Mucosa of descending colon (tissue), 3 donors: Measurements from ENCODE around the gene TNNT1. TPM values are rescaled to one million over a fixed set of nuclear protein-coding genes. Genes with fewer than 3 reads are reported as not detected.
"Not testable (repeated sequence)": the region's sequence is repeated elsewhere in the genome, so short reads cannot be mapped to it uniquely, and the experiment has no call there.

Source experiments
- ATAC-seq: fragments of 200-7000 bp; cut with Tn5 transposase; one replicate; pipeline ENCODE4 v1.9.1; 2020; ENCODE audit warnings: mild to moderate bottlenecking, moderate library complexity
- DNase-seq, 3 donors: peaks; one replicate each; pipeline ENCODE4 v3.0.0-alpha.2; 2020
- H3K36me3 ChIP-seq: fragments of 200-600 bp; one replicate; pipeline ENCODE4 v1.8.0; 2021; ENCODE audit warnings: low read depth, mild to moderate bottlenecking
- H3K4me1 ChIP-seq: fragments of 200-600 bp; one replicate; pipeline ENCODE4 v1.8.0; 2021; ENCODE audit warnings: low read depth, mild to moderate bottlenecking
- H3K4me3 ChIP-seq: fragments of 200-600 bp; one replicate; pipeline ENCODE4 v1.8.0; 2021; ENCODE audit warnings: mild to moderate bottlenecking
- H3K9me3 ChIP-seq: fragments of 200-600 bp; one replicate; pipeline ENCODE4 v1.8.0; 2021; ENCODE audit warnings: mild to moderate bottlenecking
- intact Hi-C, 2 donors: fragments of 100-400 bp; cut with DNase I in 1 of 2; cut with micrococcal nuclease in 1 of 2; formaldehyde crosslinking; loops; one replicate each; pipeline versions ENCODE4 v1.11.0 to v1.11.1; 2022; cut with DNase I, micrococcal nuclease
- total RNA-seq, 3 donors: library from RNA; stranded (reverse); fragmentation: NEBNext Ultra II Directional in 2 of 3; extraction: Animal tissue kit (Norgen Biotek cat#: 25700) in 2 of 3; gene quantifications; one replicate each; pipeline versions ENCODE4 v1.2.1 to v1.2.4, GENCODE V29; 2021 to 2023
- TF ChIP-seq, protein P1 (sequence below): fragments of 200-600 bp; IDR thresholded peaks from one replicate; pipeline ENCODE4 v1.8.0; 2022; ENCODE audit warnings: antibody characterized with exemption, mild to moderate bottlenecking
- donor health status: DM: no; HTN: no; CAD: no; lungs with moderate emphysema.
- donor health status: DM: no; HTN: no; CAD: no.
- donor health status: DM: no; HTN: yes; CAD: no.

TNNT1 gene
- total RNA-seq, 3 donors from 2014 or later: 0.63 to 1.1 (median 0.65) TPM

DNA sequence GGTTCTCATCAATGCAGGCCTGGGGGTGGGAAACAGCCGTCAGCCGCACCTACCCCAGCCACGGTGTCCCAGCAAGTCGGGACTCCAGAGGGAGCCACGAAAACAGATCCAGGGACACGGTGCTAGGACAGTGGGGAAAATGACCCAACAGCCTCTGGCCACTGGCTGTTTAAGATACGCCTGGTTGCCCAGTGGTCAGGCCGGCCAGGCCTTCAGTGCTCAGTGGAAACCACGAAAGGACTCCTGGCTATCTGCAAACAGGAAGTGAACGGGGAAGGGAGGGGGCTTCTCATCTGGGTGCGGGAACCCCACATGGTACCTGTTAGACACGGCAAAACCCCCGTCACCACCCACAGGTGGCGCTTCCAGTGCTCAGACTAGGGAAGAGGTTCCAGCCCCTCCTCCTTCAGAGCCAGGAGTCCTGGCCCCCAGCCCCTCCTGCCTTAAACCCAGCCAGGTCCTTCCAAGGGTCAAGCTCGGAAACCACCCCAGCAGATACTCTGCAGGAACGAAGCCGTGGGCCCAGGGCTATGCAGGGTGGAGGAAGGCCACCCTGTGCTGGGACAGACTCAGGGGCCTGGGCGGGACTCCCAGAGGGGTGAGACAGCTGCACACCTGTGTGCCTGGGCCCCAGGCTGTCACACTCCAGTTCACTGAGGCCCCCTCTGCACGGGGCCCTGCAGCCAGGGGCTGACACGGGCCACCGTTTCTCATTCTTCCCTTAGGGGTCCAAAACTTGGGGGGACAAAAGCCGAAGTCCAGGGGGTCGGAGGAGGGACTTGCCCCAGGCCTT, 36.0 kb downstream of the TNNT1 start:
- Histone ChIP-seq H3K4me3 (no peak overlapping the region), H3K36me3 (no peaks in the 10 kb centered on the region), H3K4me1 (peaks cover 13% of the 10 kb centered on the region), H3K9me3 (no peaks in the 10 kb centered on the region)
- TF ChIP-seq, protein P1, sequence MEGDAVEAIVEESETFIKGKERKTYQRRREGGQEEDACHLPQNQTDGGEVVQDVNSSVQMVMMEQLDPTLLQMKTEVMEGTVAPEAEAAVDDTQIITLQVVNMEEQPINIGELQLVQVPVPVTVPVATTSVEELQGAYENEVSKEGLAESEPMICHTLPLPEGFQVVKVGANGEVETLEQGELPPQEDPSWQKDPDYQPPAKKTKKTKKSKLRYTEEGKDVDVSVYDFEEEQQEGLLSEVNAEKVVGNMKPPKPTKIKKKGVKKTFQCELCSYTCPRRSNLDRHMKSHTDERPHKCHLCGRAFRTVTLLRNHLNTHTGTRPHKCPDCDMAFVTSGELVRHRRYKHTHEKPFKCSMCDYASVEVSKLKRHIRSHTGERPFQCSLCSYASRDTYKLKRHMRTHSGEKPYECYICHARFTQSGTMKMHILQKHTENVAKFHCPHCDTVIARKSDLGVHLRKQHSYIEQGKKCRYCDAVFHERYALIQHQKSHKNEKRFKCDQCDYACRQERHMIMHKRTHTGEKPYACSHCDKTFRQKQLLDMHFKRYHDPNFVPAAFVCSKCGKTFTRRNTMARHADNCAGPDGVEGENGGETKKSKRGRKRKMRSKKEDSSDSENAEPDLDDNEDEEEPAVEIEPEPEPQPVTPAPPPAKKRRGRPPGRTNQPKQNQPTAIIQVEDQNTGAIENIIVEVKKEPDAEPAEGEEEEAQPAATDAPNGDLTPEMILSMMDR: no peak
- DNase-seq (peak in 1 of 3 donors; percentile 49), ATAC-seq (no peak)
- intact Hi-C loops: no loop called here

DNA sequence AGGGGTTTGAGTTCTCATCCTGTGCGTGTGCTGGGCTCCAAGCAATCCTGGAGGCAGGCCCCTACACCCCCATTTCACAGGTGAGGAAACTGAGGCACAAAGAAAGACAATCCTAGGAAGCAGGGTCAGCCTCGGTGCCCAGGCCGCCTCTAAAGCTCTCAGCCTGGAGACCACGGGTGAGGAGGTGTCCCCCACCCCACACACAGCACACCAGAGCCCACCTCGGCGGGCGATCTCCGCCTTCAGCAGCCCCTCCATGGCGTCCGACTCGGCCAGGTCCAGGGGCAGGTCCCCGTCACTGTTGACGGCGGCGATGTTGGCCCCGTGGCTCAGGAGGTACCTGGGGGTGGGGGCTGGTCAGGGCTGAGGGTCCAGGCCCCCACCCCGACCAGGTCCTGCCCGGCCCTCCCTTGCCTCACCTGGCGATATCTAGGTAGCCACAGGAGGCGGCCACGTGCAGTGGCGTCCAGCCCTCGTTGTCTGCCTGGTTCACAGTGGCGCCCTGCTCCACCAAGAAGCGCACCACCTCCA, 36.7 kb downstream of the TNNT1 start:
- Histone ChIP-seq H3K36me3 (no peaks in the 10 kb centered on the region), H3K4me3 (no peak overlapping the region), H3K4me1 (peaks cover 13% of the 10 kb centered on the region), H3K9me3 (no peaks in the 10 kb centered on the region)
- DNase-seq (peak in 1 of 3 donors; percentile 55), ATAC-seq (no peak)
- intact Hi-C loops: no loop called here
- TF ChIP-seq, protein P1: no peak

DNA sequence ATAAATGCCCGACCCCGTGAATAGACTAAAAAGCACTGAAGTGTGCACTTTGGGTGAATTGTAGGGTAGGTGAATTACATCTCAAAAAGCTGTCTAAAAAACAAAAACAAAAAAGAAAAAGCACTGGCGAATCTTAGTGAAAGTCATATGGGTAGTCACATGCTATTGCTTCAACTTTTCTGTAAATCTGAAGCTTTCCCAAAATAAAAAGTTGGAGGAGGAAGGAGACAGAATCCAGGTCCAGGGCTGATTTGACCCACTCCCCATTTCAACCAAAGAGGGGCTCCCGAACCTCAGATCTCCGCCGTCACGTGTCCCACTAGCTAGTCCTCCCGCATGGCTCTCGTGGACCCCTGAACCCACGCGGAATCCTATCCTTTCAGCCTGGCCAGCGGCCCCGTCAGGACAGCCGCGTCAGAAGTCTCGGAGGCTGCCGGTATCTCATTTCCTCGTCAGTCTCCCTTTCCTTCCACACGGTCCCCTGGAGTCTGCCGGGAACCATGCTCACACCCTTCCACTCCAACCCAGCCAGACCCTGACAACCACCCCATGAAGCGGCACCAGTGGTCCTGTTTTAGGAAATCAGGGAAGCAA, 37.7 kb downstream of the TNNT1 start:
- peak in 1 of 3 donors; percentile 42 for DNase-seq

DNA sequence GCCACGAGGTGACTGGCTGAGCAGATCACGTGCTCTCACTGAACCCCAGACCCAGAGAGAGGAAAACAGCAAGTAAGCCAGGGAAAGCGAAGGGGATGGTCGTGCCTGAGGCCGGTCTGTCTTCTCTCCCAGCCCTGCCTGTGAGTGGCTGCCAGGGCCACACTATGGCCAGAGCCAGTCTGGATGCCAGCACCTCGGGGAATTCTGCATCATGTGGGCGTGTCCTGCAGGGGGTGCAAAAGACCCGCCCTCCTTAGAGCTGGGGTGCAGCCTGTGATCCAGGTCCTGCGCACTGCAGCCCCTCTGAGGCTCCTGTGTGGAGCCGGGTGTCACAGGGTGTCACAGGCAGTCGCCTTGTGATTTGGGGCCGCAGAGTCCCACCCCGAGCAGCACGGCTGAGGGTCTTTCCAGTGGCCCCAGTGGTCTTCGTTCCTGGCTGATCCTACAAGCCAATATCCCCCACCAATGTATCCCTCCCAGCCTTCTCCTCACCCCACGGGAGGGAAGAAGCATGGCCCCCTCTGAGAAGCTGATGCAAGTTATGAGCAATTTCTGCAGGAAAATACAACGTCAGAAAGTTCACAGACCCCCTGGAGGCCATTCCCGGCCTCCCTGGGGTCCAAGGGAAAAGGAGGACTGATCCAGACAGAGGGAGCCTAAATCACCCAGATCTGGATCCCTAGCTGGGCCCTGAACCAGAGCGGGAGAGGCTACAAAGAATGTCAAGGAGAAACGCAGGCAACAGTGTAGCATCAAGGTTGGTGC, 39.3 kb downstream of the TNNT1 start:
- H3K36me3 ChIP-seq: no peaks in the 10 kb centered on the region
- H3K9me3 ChIP-seq: no peaks in the 10 kb centered on the region

More for the DNA sequence above, 37.7 kb downstream of the TNNT1 start:
- intact Hi-C loops: no loop called here
- H3K9me3 ChIP-seq: no peaks in the 10 kb centered on the region
- H3K4me3 ChIP-seq: no peak overlapping the region
- H3K36me3 ChIP-seq: no peaks in the 10 kb centered on the region
- no peak for ATAC-seq
- TF ChIP-seq, protein P1: no peak
- peaks cover 12% of the 10 kb centered on the region for H3K4me1 ChIP-seq

DNA sequence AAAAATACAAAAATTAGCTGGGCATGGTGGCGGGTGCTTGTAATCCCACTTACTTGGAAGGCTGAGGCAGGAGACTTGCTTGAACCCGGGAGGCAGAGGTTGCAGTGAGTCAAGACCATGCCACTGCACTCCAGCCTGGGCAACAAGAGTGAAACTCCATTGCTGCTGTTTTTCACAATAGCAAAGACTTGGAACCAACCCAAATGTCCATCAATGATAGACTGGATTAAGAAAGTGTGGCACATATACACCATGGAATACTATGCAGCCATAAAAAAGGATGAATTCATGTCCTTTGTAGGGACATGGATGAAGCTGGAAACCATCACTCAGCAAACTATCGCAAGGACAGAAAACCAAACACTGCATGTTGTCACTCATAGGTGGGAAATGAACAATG, 41.8 kb downstream of the TNNT1 start:
- ATAC-seq, intact Hi-C loops, DNase-seq, H3K36me3 ChIP-seq, H3K4me3 ChIP-seq, H3K9me3 ChIP-seq, H3K4me1 ChIP-seq: not testable (repeated sequence)

More for the DNA sequence above, 39.3 kb downstream of the TNNT1 start:
- no peaks in the 10 kb centered on the region for H3K4me1 ChIP-seq
- DNase-seq: peak in 1 of 3 donors; percentile 43
- TF ChIP-seq, protein P1: no peak
- H3K4me3 ChIP-seq: no peak overlapping the region
- no peak for ATAC-seq
- intact Hi-C loops: no loop called here
